ENCODE data around the gene HIRA.
"Not testable (repeated sequence)": the region's sequence is repeated elsewhere in the genome, so short reads cannot be mapped to it uniquely, and the experiment has no call there.

Gene HIRA

DNA sequence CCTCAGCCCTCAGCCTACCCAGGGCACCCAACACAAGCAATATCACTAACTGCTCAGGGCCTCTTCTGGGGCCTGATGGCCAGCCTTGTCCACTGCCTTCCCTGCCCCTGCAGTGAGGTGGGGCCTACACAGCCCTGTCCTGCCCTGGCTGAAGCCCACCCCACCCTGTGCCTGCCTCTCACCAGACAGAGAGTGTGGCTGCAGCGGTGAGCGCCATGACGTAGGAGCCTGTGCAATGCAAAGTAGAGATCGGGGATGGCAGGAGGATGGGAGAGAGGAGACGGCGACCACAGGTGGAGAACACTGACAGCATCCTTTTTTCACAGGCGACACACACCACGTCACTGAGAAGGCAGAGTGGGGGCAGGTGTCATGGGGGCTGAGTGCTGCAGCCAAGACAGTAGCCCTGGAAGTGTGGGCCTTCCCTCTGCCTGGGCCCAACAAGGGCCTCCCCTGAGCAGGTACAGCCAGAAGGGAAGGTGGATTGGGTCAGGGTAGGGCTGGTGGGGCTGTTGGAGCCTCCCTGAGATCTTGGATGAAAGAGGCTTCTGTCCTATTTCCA, 74.7 kb downstream of the HIRA start:
- no peak for DNase-seq

DNA sequence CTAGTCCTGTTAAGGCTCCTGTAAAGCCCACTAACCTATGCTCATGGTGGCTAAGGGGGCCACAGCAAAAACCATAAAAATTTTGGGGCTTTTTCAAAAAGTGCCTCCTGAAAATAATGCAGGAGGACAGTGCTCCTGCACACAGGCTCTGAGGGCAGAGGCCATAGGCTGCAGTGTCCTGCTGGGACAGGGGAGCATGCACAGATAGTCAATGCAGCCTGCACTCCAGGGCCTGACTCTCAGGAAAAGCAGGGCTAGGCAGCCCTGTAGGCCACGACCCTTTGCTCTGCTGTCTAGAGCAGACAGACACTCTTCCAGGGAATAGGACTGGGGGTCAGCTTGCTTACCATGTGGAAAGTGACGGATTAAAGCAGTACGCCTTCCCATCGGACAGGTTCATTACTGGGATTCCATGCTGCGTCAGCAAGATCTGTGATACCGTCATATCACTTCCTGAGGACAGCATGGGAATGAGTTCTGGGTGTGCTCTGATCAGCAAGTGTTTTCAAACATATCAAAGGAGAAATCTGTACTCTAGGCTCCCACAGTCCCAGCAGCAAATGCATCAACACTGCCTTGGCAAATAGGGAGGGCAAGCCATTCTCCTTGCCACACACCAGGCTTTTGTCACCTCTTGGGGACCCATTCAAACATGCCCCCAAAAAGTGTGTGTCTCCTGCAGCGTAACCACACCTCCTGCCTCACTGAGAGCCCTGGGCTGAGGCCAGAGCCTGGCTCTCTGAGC, 75.9 kb downstream of the HIRA start:
- DNase-seq = no peak

DNA sequence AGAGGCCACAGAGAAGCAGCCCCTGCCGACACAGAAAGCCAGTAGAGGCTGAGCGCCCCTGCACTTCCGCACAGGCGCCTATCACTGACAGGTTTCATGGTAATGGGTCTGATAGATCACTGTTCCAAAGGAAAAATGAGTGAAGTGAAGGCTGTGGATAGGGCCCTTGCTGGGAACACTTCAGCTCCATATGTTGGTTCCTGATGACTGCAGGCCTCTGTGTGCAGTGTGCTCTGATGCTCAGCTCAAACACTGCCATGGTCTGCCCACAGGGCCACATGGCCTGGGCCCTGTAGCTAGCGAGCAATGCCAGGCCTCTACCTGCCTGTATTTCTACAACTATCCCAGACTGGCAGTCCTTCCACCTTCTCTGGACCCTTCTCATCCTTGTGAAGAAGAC, 77.3 kb downstream of the HIRA start:
- DNase-seq = no peak

DNA sequence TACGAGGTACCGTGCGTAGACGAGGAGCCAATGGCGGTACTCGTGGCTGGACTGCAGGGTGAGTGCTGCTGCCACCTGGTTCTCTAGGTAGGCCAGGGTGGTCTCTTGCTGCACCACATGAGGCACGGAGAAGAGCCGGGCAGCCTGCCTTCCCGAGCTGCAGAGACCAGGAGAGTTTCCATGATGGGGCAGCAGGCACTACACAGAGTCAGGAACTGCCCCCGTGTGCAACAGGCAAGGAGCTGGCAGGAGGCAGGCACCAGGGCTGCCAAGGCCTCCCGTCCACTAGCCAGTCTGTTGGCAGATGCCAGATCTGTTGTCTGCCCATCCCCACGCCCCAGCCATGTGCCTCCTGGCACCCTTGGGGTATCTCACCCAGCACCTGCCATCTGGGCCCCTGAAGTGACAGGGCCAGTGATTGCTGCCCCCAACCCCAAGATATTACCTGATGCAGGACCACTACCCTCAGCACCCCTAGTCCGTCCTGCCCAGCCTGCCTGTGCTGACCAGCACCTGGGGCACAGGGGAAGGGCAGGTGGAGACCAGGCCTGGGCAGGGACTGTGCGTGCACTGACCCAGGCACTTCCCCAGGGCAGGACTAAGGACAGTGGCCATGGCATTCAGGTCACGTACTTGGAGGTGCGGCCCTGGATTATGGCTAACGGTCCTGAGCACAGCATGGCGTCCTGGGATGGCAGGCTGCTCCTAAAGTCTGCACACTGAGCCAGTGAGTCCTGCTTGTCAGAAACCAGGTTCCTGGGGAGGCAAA, 78.0 kb downstream of the HIRA start:
- no peak for DNase-seq

DNA sequence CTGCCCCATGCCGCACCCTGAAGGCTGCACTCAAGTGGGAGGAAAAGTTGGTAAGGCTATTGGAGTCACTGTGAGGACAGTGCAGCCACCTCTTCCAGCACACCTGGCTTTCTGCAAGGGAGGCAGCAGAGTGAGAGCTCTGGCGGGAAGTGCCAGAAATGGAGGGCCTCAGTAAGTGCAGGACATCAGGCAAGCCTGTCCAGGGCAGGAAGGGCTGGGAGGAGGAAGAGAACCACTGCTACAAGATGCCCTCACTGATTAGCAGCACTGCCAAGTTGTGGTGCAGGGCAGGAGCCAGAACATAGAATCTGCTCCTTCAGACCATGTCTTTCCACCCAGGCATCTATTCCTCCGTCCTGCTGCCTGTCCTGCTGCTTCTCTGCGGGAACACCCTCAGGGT, 78.8 kb downstream of the HIRA start:
- no peak for DNase-seq

DNA sequence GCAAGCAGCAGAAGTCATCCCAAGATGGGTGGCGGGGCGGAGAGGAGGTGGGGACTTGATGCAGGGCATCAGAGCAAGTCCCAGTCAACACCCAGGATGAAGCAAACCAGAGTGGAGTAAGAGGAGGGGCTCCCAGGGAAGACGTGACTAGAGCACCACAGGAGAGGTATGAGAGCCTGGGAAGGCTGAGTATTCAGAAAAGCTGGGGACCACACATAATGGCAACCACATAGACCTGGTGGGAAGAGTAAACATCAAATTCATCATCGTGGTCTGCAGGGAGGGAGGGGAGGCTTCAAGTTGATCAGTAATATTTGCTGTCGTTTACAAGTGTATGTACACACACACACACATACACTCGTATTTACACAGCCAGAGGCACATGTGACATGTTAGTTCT, 79.3 kb downstream of the HIRA start:
- no peak for DNase-seq

DNA sequence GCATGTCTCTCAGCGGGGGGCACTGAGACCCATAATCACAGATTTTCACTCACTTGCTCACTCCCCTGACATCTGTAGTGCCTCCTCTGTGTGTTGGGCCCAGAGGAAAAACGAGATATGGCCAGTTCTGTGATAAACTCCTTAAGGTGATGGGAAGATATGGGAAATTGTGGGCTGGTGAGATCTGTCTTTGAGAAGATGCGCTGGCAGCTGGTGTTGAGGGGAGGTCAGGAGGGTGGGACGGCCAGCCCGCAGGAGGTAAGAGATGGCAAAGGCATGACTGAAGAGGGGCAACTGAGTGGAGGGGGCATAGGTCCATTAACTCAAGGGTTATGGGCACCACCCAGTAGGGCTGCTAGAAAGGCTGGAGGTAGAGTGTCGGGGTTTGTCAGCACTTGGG, 79.9 kb downstream of the HIRA start:
- DNase-seq = no peak

DNA sequence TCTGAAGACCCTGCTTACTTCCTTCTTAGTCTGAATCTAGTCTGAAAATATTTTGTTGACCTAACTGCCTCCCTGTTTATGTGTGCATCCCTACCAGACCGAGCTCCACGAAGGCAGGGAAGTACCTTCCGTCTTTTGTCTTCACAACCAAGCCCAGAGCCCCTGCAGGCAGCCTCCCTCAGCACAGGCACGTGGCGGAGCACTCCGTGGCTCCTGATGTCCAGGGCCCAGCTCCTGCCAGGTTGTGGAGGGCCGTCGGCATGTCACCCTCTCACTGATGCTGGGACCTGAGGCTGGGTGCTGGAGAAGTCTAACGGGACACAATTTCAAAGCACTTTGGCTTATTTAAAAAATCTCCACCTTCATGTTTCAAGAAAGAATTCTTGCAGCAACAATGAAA, 80.6 kb downstream of the HIRA start:
- no peak for DNase-seq

DNA sequence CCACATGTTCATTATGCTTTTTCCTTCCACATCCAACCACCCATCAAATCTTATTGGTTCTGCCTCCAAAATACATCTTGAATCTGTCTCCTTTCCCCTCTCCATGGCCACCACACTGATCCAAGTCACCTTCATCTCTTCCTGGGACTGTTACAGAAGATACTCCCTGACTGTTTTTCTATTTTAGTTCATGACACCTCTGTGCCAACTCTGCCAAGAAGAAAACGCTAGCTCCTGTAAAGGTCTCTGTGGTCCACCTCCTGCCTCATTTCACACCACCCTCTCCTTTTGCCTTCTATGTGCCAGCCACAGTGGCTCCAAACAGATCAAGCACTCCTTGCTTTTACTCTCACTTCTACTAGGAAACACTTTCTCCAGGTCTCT, 81.1 kb downstream of the HIRA start:
- DNase-seq = no peak

DNA sequence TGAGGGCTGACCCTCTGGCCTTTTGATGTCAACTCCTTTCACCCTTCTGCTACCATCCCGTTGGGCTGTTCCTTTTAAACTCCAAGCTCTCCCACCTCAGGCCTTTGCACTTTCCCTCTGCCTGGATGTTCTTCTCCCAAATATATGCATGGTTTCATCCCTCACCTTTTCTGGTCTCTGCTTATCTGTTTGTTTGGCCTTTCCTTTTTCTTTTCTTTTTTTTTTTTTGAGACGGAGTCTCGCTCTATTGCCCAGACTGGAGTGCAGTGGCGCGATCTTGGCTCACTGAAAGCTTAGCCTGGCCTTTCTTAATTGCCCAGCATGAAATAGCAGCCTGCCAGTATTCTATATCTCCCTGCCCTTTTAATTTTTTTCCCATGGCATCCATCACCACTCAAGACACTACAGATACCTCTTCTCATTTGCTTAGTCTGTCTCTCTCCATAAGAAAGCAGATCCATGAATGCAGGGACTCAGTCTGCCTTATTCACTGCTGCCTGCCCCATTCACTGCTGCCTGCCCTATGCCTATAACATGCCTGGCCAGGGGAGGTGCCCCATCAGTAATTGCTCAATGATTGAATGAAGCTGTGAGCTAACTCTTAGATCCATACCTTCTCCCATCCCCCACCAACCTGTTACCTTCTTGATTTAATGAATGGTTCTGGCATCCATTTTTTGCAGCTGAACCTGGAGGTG, 81.6 kb downstream of the HIRA start:
- DNase-seq = no peak

DNA sequence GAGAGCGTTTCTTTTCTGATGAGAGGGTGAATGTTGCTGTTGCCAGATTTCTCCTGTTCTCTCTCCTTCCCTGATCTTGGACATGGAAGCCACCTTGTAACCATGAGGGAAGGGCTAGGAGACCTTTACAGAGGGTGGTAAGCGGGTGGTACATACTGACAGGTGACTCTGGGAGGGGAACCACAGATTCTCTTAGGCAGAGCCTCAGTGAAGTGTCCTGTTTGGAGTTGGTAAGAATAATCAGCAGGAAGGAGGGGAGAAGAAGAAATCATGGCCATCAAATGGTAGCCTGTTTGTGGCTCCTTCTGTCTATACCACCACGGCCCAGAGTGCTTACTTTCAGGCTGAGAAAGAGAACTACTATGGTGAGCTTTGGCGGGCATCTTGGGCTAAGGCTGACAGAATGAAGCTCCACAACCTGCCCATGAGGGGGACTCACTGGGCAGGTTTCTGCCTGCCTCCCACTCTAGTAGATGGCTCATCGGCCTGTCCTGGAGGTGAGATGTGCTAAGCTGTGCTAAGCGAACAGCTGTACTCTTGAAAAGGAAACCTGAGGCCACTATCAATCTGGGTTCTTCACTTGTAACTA, 84.8 kb downstream of the HIRA start:
- DNase-seq = no peak

DNA sequence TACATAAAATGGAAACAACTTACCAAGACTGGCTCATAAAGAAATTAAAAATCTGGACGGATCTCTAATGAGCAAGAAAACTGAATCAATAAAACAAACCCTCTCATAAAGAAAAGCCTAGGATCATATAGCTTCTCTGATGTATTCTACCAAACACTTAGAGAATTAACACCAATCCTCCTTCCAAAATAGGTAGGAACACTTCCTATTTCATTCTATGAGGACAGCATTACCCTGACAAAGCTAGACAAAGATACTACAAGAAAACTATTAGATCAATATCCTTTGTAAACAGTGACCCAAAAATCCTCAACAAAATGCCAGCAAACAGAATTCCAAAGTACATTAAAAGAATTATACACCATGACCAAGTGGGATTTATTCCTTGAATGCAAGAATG, 87.1 kb downstream of the HIRA start:
- DNase-seq = no peak

DNA sequence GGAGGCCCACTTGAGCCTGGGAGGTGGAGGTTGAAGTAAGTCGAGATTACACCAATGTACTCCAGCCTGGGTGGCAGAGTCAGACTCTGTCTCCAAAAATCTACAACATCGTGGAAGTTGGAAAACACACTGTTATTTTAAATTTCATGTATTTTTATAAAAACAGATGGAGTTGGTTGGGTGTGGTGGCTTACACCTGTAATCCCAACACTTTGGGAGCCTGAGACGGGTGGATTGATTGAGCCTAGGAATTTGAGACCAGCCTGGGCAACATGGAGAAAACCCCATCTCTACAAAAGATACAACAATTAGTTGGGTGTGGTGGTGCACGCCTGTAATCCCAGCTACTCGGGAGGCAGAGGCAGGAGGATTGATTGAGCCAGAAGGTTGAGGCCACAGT, 88.1 kb downstream of the HIRA start:
- no peak for DNase-seq

DNA sequence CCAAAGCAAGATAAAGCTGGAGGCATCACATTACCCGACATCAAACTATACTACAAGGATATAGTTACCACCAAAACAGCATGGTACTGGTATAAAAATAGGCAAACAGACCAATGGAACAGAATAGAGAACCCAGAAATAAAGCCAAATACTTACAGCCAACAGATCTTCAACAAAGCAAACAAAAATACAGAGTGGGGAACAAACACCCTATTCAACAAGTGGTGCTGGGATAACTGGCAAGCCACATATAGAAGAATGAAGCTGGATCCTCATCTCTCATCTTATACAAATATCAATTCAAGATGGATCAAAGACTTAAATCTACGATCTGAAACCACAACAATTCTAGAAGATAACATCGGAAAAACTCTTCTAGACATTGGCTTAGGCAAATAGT, 90.0 kb downstream of the HIRA start:
- DNase-seq = no peak

DNA sequence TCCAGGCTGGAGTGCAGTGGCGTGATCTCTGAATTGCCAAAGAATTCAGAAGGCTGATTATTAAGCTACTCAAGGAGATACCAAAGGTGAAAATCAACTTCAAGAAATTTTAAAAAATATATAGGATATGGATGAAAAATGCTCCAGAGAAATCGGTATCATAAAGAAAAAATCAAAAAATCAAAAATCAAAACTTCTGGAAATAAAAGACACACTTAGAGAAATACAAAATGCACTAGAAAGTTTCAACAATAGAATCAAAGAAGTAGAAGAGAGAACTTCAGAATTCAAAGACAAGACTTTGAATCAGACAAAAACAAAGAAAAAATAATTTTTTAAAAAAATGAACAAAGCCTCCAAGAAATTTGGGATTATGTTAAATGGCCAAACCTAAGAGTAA, 94.4 kb downstream of the HIRA start:
- no peak for DNase-seq

DNA sequence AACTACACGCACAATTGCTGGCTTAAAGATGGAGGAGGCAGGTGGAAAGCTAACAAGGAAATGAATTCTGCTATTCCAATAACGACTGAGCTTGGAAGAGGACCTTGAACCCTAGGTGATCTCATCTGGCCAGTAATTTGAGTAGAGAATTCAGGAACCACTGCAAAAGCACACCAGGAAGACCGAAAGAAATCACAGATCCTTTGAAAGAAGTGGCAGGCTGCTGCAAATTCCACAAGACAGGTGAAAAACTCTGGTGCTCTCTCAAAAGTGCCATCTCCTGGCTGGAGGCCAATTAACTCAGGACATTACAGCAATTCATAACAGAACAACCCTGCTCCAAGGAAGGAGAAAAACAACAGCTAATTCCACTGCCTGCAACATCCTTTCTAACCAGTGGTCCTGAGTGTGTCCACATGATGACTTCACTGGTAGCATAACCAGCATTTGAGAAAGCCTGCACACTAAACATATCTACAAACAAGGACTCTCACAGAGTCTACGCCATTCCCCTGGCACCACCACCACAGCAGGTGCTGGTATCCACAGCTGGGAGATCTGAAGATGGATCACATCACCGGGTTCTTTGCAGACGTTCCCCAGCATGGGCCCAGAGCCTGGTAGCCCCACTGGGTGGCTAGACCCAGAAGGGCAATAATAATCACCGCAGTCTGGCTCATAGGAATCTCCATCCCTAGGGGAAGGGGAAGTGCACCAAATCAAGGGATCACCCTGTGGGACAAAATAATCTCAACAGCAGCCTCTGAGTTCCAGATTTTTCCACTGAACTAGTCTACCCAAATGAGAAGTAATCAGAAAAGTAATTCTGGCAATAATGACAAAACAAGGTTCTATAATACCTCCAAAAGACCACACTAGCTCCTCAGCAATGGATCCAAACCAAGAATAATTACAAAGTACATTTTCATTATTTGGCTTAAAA, 95.1 kb downstream of the HIRA start:
- DNase-seq = no peak

DNA sequence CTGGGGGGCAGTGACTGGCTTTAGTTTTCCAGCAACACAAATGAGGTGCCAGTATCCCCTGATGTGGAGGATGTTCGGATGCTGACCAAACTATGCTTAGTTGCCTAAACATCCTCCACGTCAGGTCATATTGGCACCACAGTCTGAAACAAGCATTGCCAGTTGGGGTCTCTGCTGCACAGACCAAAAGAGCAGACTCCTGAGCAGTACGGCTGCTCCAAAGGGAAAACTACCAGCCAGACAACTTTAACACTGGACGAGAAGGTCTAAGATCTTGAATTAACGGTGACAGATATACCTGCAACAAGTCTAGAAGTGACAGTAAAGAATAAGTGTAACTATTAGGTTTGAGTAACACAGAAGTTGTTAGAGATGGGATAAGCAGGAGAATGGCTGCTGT, 99.6 kb downstream of the HIRA start:
- no peak for DNase-seq

DNA sequence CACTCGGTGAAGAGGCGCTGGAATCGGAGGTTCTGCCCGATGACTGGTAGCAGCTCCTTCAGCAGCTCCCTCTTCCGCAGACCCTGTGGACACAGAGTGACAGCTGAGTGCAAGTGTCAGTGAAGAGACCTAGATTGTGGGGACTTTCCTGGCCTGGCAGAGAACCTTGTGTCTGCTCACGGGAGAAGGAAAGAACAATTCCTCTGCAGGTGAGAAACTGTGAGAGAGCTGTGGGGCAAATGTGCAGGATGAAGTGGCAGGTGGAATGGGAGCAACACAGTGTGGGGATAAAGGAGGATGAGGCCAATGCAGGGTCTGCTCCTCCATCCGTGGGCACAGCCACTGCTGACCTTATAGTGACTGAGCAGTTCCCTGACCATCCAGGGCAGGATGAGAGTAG, 100.1 kb downstream of the HIRA start:
- DNase-seq = no peak

DNA sequence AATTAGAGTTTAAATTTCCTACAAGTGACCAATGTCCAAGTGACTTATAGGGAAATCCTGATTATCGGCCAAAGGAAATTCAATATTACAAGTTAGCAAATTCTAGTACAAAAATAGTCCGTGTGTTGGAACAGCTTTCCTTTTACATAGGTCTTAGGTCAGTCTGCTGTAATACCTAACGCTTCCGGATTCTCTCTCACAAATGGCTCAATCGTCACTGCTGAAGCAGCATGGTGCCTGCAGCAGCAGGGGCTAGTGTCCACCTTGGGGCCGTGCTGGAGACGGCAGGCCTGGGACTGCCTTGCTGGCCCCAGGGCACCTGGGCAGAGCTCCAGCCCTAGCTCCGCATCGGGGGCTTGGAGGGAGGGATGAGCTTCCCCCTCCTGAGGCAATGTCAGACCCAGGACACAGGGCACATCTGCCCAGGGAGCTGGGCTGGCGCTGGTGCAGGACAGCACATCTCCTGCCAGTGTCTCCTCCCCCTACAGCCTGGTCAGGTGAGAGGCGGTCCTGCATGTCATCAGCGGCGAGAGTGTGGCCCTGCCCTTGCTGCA, 100.6 kb downstream of the HIRA start:
- DNase-seq = no peak

DNA sequence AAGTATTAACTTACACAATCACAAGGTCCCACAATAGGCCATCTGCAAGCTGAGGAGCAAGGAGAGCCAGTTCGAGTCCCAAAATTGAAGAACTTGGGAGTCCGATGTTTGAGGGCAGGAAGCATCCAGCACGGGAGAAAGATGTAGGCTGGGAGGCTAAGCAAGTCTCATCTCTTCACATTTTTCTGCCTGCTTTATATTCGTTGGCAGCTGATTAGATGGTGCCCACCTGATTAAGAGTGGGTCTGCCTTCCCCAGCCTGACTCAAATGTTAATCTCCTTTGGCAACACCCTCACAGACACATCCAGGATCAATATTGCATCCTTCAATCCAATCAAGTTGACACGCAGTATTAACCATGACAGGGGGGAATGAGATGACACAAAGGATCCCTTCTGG, 101.3 kb downstream of the HIRA start:
- not testable (repeated sequence) for DNase-seq

DNA sequence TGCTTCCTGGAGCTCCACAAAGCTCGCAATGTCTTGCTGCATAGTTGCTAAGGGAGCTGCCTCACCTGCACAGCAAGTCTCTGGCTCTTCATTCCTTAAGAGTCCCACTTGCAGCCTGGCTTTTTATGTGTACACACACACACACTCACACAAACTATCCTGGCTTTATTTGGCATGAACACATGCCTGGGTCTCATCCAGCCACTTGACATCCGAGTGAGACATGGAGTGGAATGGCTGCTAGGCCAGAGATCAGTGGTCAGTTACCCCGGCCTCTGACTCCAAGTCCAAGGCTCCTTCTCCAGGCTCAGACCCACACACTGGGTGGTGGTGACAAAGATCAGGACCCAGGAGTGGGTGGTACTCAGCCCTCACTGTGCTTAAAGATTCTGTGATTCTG, 102.1 kb downstream of the HIRA start:
- DNase-seq = no peak
